ENCODE results near the gene LRRFIP1.

LRRFIP1 gene

GRCh38 chr2:237726401-237726830 lies 99.0 kb downstream of the LRRFIP1 start:
- DNase-seq (ENCODE audit: low read depth): no peak

DNA sequence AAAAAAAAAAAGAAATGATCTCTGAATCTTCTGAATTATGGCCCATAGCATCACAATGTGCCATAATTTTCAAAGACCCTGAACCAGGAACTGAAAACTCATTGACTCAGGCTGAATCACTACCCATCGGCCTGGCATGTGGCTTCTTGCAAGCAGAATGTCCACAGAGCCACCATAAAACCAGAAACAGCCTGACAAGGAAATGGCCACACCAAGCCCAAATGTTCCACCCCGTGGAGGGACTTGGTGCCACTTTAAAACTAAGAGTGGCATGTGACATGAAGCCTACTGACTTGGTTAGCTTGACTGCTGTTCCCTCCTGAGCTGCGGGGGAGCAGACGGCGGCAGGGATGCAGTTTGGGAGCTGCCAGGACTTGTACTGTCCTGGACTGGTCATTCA lies 100.0 kb downstream of the LRRFIP1 start:
- no peak for DNase-seq (ENCODE audit: low read depth)

GRCh38 chr2:237729681-237730475 lies 102.5 kb downstream of the LRRFIP1 start:
- no peak for DNase-seq (ENCODE audit: low read depth)

- peak; percentile 27 for DNase-seq (ENCODE audit: low read depth)
These were observed 104.3 kb downstream of the LRRFIP1 start for GRCh38 chr2:237731663-237732062.

- no peak for DNase-seq (ENCODE audit: low read depth)
These were observed 104.7 kb downstream of the LRRFIP1 start for GRCh38 chr2:237732070-237732469.

- no peak for DNase-seq (ENCODE audit: low read depth)
These were observed 105.5 kb downstream of the LRRFIP1 start for GRCh38 chr2:237732790-237733381.

GRCh38 chr2:237733677-237734300 lies 106.4 kb downstream of the LRRFIP1 start:
- no peak for DNase-seq (ENCODE audit: low read depth)

DNA sequence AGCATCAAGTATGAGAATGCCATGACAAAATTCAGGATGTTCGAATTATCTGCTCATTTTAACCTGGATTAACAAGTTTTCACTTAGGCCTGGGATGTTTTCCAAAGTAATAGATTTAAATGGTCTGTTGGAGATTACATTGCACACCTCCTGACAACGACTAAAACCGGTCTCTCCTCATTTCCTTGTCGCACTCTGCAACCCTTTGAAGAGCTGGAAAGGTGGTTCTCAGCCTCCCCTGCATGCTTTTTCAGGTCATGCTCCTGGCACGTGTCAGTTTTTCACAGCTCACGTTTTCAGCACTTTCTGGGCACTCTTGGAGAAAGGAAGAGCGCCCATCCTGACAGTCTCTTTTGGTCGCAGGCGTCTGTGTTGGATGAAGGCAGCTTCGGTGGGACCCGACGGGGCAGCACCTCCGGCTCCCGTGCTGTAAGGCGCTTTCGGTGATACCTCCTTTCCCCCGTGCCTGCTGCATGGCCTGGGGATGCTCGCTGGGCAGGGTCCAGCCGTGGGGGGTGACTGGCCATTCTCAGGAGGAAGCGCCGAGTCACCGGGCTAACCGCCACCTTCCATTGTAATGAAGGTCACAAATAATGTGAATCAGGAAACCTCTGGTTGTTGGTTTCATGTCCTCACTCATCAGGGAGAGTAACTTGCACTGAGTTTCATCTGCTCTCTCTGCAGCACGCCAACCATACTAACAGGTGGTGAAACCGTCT lies 107.7 kb downstream of the LRRFIP1 start:
- DNase-seq (ENCODE audit: low read depth): no peak

- no peak for DNase-seq (ENCODE audit: low read depth)
These were observed 108.4 kb downstream of the LRRFIP1 start for GRCh38 chr2:237735798-237736197.

DNA sequence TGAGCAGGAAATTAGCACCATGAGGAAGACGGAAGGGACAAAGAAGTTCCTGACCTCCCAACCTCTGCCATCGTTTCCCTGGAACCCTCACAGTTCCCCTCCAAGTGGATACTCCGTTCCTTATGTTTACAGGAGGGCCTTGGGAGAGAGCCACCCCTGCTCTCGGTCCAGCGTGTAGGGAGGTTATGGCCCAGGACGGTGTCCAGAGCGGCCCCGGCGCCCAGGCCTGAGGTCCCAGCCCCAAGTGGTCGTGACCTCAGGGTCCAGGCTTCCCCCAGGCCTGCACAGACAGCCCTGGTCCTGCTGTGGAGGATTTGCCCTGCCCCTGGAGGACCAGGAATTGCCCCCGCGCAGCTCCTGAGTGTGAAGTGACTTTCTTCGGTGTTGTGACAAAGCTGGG lies 109.4 kb downstream of the LRRFIP1 start:
- no peak for DNase-seq (ENCODE audit: low read depth)

DNA sequence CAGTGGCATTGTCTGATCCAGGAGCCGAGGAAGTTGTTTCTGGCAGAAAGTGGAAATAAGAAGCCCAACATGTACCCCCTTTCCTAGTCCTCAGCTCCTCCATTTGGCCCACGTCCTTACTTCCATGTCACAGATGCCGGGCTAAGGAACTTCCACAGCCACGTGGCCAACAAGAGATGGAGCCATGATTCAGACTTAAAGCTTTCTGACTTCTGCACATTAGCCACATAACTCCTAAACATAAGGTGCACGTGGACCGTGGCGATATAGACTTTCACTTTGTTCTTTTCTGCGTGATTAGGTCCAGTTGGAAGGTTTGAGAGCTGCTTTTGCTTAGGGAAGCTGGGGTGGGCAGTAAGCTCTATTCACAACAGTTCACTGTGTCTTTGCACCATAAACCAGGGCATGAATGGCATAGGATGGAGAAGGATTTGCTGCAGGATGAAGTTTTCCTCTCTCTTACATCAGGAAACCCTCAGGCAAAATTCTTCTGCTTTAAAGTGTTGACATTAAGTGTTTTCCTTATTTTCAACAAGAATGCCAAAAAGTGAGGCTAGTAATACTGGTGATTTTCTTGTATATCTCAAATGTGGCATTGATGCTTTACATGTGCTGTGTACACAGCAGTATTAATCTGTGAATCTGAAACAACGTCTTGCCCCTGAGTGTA lies 109.9 kb downstream of the LRRFIP1 start:
- DNase-seq (ENCODE audit: low read depth): no peak

DNA sequence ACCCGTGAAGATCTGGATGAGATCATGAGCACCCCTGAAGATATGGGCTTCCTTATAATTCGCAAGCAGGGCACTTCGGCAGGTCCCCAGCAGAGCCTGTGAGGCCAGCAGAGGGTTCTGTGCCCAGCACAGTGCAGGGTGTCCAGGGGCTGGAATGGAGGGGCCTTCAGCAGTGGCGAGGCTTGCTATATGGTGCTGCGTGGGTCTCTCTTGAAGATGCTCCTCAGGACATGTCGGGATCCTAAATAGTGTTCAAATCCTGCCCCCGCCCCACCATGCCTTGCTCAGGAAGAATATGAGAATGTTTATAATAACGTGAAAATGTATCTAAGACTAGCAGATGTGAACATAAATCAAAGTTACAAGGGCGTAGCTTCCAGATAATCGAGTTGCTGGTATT lies 110.9 kb downstream of the LRRFIP1 start:
- no peak for DNase-seq (ENCODE audit: low read depth)

DNA sequence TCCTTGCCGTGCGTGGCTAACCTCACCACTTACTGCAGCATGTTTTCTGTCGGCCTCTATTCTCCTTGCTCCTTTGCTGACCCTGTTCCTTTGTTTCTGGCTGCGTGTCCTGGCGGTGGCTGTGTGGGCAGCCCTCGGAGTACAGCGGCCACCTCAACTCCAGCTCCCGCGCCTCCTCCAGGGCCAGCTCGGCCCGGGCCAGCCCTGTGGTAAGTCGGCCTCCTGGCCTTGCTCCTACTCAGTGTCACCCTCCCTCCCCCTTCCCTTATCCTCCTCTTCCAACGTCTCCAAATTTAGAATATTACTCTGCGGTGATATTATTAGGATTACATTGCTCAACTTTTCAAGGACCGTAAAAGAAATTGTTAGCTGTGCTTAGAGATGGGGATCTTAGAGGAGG lies 111.7 kb downstream of the LRRFIP1 start:
- DNase-seq (ENCODE audit: low read depth): no peak

DNA sequence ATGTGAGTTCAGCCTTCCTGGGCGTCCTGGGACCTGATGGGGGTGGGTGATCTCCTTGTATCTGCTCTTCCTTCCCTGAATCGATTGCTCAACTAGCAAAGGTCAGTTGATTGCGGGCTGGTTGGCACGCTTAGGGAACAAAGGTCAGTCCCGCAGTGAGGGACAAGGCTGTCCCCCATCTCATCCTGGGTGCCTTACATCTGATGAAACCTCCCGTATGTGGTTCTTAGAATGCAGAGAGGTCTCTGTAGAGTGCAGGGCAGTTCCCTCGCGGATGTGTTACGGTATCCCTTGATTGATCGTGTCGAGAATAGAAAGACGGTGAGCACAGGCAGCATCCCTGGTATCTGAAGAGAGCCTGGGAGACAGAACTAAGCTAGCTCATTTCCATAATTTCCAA lies 114.8 kb downstream of the LRRFIP1 start:
- DNase-seq (ENCODE audit: low read depth): no peak

- DNase-seq (ENCODE audit: low read depth): no peak
These were observed 115.2 kb downstream of the LRRFIP1 start for GRCh38 chr2:237742614-237743013.

DNA sequence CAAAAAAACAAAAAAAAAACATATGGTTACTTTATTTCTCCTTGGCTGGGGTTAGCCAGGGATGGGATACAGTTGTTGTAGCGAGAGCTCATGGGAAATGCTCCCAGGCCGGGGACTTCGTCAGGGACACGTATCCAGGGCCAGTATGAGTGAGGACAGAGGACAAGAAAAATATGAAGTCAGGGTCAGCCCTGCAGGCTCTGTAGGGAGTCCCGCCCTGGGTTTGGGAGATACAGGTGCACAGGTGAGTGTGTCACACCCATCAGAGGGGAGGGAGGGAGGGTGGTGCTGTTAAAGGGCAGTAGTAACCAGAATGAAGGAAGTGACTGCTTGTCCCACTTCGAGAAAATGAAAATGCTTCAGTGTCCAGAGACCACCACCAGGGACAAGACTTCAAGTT lies 115.6 kb downstream of the LRRFIP1 start:
- DNase-seq (ENCODE audit: low read depth): no peak

- DNase-seq (ENCODE audit: low read depth): no peak
These were observed 116.3 kb downstream of the LRRFIP1 start for GRCh38 chr2:237743561-237744269.

- no peak for DNase-seq (ENCODE audit: low read depth)
These were observed 116.9 kb downstream of the LRRFIP1 start for GRCh38 chr2:237744270-237744612.

DNA sequence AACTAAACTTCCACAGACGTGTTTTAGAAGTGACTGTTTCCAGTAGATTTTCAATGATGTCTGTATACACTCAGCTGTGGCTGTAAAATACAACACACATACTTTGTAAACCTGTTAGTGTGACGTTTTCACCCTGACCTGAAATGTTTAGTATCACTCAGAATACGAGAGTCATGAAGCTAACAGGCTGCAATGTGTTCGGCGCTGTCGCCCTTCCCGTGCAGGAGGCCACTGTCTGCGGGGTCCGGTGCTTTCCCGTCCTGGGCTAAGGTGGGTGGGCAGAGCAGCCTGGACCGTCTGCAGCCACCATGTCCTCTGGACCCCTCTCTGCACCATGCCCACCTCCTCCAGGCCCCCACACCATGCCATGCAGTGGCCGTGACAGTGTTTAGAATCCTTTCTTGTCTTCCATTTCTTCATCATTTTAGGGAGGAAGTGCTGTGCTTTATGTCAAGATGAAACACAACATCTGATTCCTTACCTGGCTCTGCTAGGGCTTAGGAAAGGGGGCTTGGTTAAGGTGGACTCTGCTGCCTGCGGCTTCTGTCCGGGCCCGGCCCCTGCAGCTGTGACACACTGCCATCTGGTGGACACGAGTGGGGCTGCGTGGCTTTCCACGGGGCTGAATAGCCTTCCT lies 117.3 kb downstream of the LRRFIP1 start:
- DNase-seq (ENCODE audit: low read depth): peak; percentile 69

DNA sequence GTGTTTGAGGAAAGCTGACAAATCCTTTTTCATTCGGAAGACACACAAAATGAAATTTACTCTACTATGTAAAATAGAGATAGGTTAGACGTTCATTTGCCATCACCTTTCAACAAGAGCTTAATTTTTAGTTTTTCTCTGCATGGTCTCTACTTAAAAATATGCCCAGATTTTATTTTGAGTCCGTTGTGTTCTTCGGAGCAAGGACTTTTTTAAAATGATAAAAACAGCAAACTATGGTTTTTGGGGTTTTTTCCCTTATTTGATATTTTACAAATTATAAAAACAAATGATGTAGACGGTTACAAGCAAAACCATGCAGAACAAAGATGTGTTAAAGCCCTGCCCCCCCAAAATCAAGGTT lies 117.8 kb downstream of the LRRFIP1 start:
- DNase-seq (ENCODE audit: low read depth): no peak
